H1 (cell line): ENCODE results near the gene CNN3. TPM values are rescaled to one million over a fixed set of nuclear protein-coding genes. Genes with fewer than 3 reads are reported as not detected.

ENCODE experiments used
- CTCF ChIA-PET: fragments of 300-600 bp; sonication (Branson Sonifier 250); formaldehyde crosslinking; loops from one replicate; lab custom pipeline; 2021; ENCODE audit not compliant: partially characterized antibody; lab: Charles Lee
- POLR2A ChIA-PET: fragments of 300-600 bp; sonication (Branson Sonifier 250); formaldehyde crosslinking; loops from one replicate; lab custom pipeline; 2021; ENCODE audit warnings: inconsistent platforms; ENCODE audit not compliant: partially characterized antibody; lab: Charles Lee
- DNase-seq, 2 experiments: peaks; one replicate each; pipeline versions ENCODE4 v3.0.0 to v3.0.0-alpha.2; 2010 to 2022; ENCODE audit warnings: low spot score in 2 of 2, low read depth in 1 of 2, mixed read lengths in 1 of 2
- FAIRE-seq: peaks from 2 replicates; lab custom pipeline; 2011; peaks lifted over from hg19 to GRCh38; lab: Jason Lieb, UNC
- H2AFZ ChIP-seq: 2 replicates; pipeline ENCODE4 v1.8.1; 2012; ENCODE audit warnings: low read length, inconsistent platforms
- H2AK5ac ChIP-seq: 2 replicates; pipeline ENCODE4 v1.6.1; 2013; ENCODE audit warnings: low read depth, low read length
- H2BK120ac ChIP-seq: replicated peaks from 2 replicates; pipeline ENCODE3; 2013; ENCODE audit warnings: low read depth, low read length, inconsistent platforms
- H2BK12ac ChIP-seq: 2 replicates; pipeline ENCODE4 v1.6.1; 2013; ENCODE audit warnings: low read depth, low read length
- H2BK15ac ChIP-seq: 2 replicates; pipeline ENCODE4 v1.6.1; 2013; ENCODE audit warnings: low read length
- H2BK20ac ChIP-seq: 2 replicates; pipeline ENCODE4 v1.6.1; 2013; ENCODE audit warnings: low read length
- H2BK5ac ChIP-seq: 2 replicates; pipeline ENCODE4 v1.6.1; 2013; ENCODE audit warnings: low read depth, low read length
- H3K14ac ChIP-seq: 2 replicates; pipeline ENCODE4 v1.6.1; 2013; ENCODE audit warnings: inconsistent platforms; ENCODE audit not compliant: insufficient read length
- H3K18ac ChIP-seq: 2 replicates; pipeline ENCODE4 v1.6.1; 2013; ENCODE audit warnings: low read length; ENCODE audit errors: extremely low read depth
- H3K23ac ChIP-seq: 2 replicates; pipeline ENCODE4 v1.6.1; 2013; ENCODE audit warnings: inconsistent platforms; ENCODE audit not compliant: insufficient read length
- H3K23me2 ChIP-seq: 2 replicates; pipeline ENCODE4 v1.6.1; 2013; ENCODE audit warnings: low read depth, low read length
- H3K27ac ChIP-seq: 2 replicates; pipeline ENCODE4 v1.6.1; 2011; ENCODE audit warnings: low read depth, low read length, inconsistent platforms
- H3K27me3 ChIP-seq, 4 experiments: replicated peaks in 1 of 4; 1 replicate in 1 of 4; 2 replicates in 3 of 4; pipeline versions ENCODE4 v1.6.1 to v1.8.1; 2011 to 2013; ENCODE audit warnings: low read length in 3 of 4, mild to moderate bottlenecking in 3 of 4, inconsistent platforms in 2 of 4, mixed read lengths in 2 of 4, moderate library complexity in 1 of 4; ENCODE audit not compliant: control insufficient read depth in 3 of 4, insufficient read depth in 3 of 4; ENCODE audit errors: extremely low read depth in 1 of 4
- H3K36me3 ChIP-seq, 4 experiments: 2 replicates each; pipeline versions ENCODE4 v1.6.1 to v1.8.1; 2011 to 2013; ENCODE audit warnings: mild to moderate bottlenecking in 4 of 4, low read length in 3 of 4, moderate library complexity in 2 of 4, control low read depth in 1 of 4, inconsistent platforms in 1 of 4; ENCODE audit not compliant: insufficient read depth in 4 of 4, control insufficient read depth in 2 of 4
- H3K4ac ChIP-seq: replicated peaks from 2 replicates; pipeline ENCODE3; 2013; ENCODE audit warnings: low read length, low read depth, mixed read lengths, inconsistent platforms; ENCODE audit not compliant: insufficient read length
- H3K4me1 ChIP-seq, 4 experiments: replicated peaks in 1 of 4; 1 replicate in 1 of 4; 2 replicates in 3 of 4; pipeline versions ENCODE4 v1.6.1 to v1.8.1; 2011 to 2013; ENCODE audit warnings: low read length in 3 of 4, inconsistent platforms in 2 of 4, mixed read lengths in 1 of 4; ENCODE audit not compliant: insufficient read depth in 4 of 4, control insufficient read depth in 3 of 4
- H3K4me2 ChIP-seq, 2 experiments: 2 replicates each; pipeline versions ENCODE4 v1.6.1 to v1.8.1; 2011 to 2013; ENCODE audit warnings: low read depth in 2 of 2, low read length in 2 of 2, control low read depth in 1 of 2, inconsistent platforms in 1 of 2, mild to moderate bottlenecking in 1 of 2; ENCODE audit not compliant: insufficient read depth in 1 of 2
- H3K4me3 ChIP-seq, 4 experiments: fragments of 200-600, 300-600 bp in 1 of 4; sonication (generic), shearing (Covaris generic), sonication (Bioruptor Twin) in 1 of 4; 2 replicates each; pipeline versions ENCODE4 v1.5.1 to v1.8.1; 2011 to 2016; ENCODE audit warnings: low read length in 4 of 4, low read depth in 3 of 4, control low read depth in 2 of 4, inconsistent platforms in 2 of 4, mild to moderate bottlenecking in 2 of 4, mixed read lengths in 1 of 4, moderate library complexity in 1 of 4; ENCODE audit not compliant: insufficient read depth in 2 of 4; ENCODE audit errors: extremely low read depth in 1 of 4
- H3K56ac ChIP-seq: replicated peaks from 2 replicates; pipeline ENCODE3; 2013; ENCODE audit warnings: low read depth, mild to moderate bottlenecking, mixed read lengths, low read length, inconsistent platforms; ENCODE audit not compliant: insufficient read length
- H3K79me1 ChIP-seq: 2 replicates; pipeline ENCODE4 v1.6.1; 2013; ENCODE audit warnings: low read depth, low read length, control low read depth
- H3K79me2 ChIP-seq, 2 experiments: 2 replicates each; pipeline versions ENCODE4 v1.6.1 to v1.8.1; 2012 to 2013; ENCODE audit warnings: low read length in 2 of 2, mild to moderate bottlenecking in 2 of 2, inconsistent platforms in 1 of 2; ENCODE audit not compliant: insufficient read depth in 2 of 2, control insufficient read depth in 1 of 2
- H3K9ac ChIP-seq, 4 experiments: replicated peaks in 1 of 4; 1 replicate in 1 of 4; 2 replicates in 3 of 4; pipeline versions ENCODE4 v1.6.1 to v1.8.1; 2011 to 2013; ENCODE audit warnings: low read depth in 3 of 4, low read length in 3 of 4, control low read depth in 2 of 4, mild to moderate bottlenecking in 2 of 4, moderate library complexity in 2 of 4, inconsistent platforms in 1 of 4; ENCODE audit errors: extremely low read depth in 1 of 4
- H3K9me3 ChIP-seq, 2 experiments: 2 replicates each; pipeline versions ENCODE4 v1.6.1 to v1.8.1; 2012 to 2013; ENCODE audit warnings: mild to moderate bottlenecking in 2 of 2, moderate library complexity in 2 of 2, control low read depth in 1 of 2, inconsistent platforms in 1 of 2, low read depth in 1 of 2, low read length in 1 of 2, mixed read lengths in 1 of 2; ENCODE audit not compliant: insufficient read depth in 2 of 2
- H4K20me1 ChIP-seq, 2 experiments: replicated peaks in 1 of 2; 2 replicates each; pipeline versions ENCODE3 to v1.8.1; 2011 to 2013; ENCODE audit warnings: inconsistent platforms in 2 of 2, low read length in 2 of 2, mild to moderate bottlenecking in 1 of 2; ENCODE audit not compliant: insufficient read depth in 2 of 2, control insufficient read depth in 1 of 2
- H4K5ac ChIP-seq: 2 replicates; pipeline ENCODE4 v1.6.1; 2013; ENCODE audit warnings: low read length, low read depth, mixed read lengths, inconsistent platforms; ENCODE audit not compliant: insufficient read length
- H4K8ac ChIP-seq: 2 replicates; pipeline ENCODE4 v1.8.0; 2013; ENCODE audit warnings: mild to moderate bottlenecking, moderate library complexity, low read length, inconsistent platforms; ENCODE audit not compliant: insufficient read depth; ENCODE audit errors: extremely low read depth
- H4K91ac ChIP-seq: replicated peaks from 2 replicates; pipeline ENCODE3; 2013; ENCODE audit warnings: low read length, mixed read lengths, inconsistent platforms; ENCODE audit not compliant: insufficient read length
- EGR1 ChIP-seq: IDR thresholded peaks from 2 replicates; pipeline ENCODE4 v1.6.1; 2011; ENCODE audit warnings: low read depth, low read length, borderline replicate concordance
- SP1 ChIP-seq: IDR thresholded peaks from 2 replicates; pipeline ENCODE4 v1.6.1; 2011; ENCODE audit warnings: low read depth, low read length
- SP4 ChIP-seq: IDR thresholded peaks from 2 replicates; pipeline ENCODE4 v1.6.1; 2012; ENCODE audit warnings: low read length, inconsistent platforms
- WGBS, 2 experiments: shearing (Covaris generic) in 1 of 2; methylation state at CpG; one replicate each; pipeline versions ENCODE4 v1.1.6 to v1.1.7; 2013 to 2015; ENCODE audit warnings: low lambda C conversion rate in 2 of 2, mixed read lengths in 2 of 2, inconsistent platforms in 1 of 2, low coverage in 1 of 2, missing lambda C conversion rate in 1 of 2; ENCODE audit not compliant: insufficient replicate concordance in 2 of 2, insufficient coverage in 1 of 2, insufficient read length in 1 of 2; ENCODE audit errors: extremely low coverage in 1 of 2, missing lambda C conversion rate in 1 of 2; 5-methylcytosine and 5-hydroxymethylcytosine counted together
- polyA plus RNA-seq, 7 experiments: library from polyadenylated mRNA; depleted of rRNA in 3 of 7; stranded (reverse) in 5 of 7; unstranded in 2 of 7; fragments of >200 nt in 5 of 7; fragments of 200-250 nt in 2 of 7; gene quantifications; 1 replicate in 5 of 7; 2 replicates in 1 of 7; 4 replicates in 1 of 7; pipeline versions ENCODE4 v1.2.1 to v1.2.3, GENCODE V29; 2011 to 2013; ENCODE audit warnings: missing spikeins in 2 of 7, mixed read lengths in 2 of 7
- total RNA-seq: library from RNA; stranded (reverse); fragmentation: NEBNext Ultra II Directional; extraction: Animal tissue kit (Norgen Biotek cat#: 25700); gene quantifications from 2 replicates; pipeline ENCODE4 v1.2.1, GENCODE V29; 2021

Gene CNN3
- total and polyA plus RNA-seq, 2 of the 8 experiments (the other 6 are each of a cell fraction or from before 2014, with no cell fraction given), result 134 to 266 TPM

- no peak for FAIRE-seq
Observed at GRCh38 chr1:94878329-94878728, 48.6 kb downstream of the CNN3 start.

More at GRCh38 chr1:94878329-94878728, 48.6 kb downstream of the CNN3 start:
- Histone ChIP-seq H2BK20ac (no peak overlapping the region), H4K91ac (no peak overlapping the region), H3K4me1 (peaks cover 0 to 2% (median 0%) of the 10 kb centered on the region in 4 experiments; a peak in 2 of 7 replicates), H3K9me3 (no peaks in the 10 kb centered on the region; a peak in 1 of 4 replicates), H3K4me3 (no peak overlapping the region), H3K9ac (no peak overlapping the region), H4K8ac (no peak overlapping the region), H3K14ac (no peak overlapping the region), H3K23me2 (no peaks in the 10 kb centered on the region), H2AK5ac (no peak overlapping the region), H2BK12ac (no peak overlapping the region), H2BK5ac (no peak overlapping the region), H4K5ac (no peak overlapping the region), H3K23ac (no peak overlapping the region), H3K4me2 (no peak overlapping the region), H3K36me3 (no peaks in the 10 kb centered on the region; a peak in 1 of 8 replicates), H3K4ac (no peak overlapping the region), H2AFZ (no peak overlapping the region), H2BK120ac (no peak overlapping the region), H3K56ac (no peak overlapping the region), H3K18ac (no peak overlapping the region), H4K20me1 (no peaks in the 10 kb centered on the region), H2BK15ac (no peak overlapping the region), H3K79me1 (no peaks in the 10 kb centered on the region), H3K27ac (no peak overlapping the region), H3K79me2 (no peaks in the 10 kb centered on the region), H3K27me3 (peaks cover 0 to 1% (median 0%) of the 10 kb centered on the region in 4 experiments; a peak in 1 of 7 replicates)
- WGBS, 2 experiments, result 96% methylated on average over 5 of the region's 5 CpGs; no CpG with 5 or more reads in 1 of the 2 experiments
- TF ChIP-seq SP4 (no peak), SP1 (no peak), EGR1 (no peak)
- no peak for DNase-seq
- CTCF ChIA-PET, result interaction anchor here (0.7 to 0.9 kb wide), 3 partner anchors 9 to 35 kb away, joined by 3 to 5 read pairs (median 4); no protein-coding TSS in a partner anchor
- POLR2A ChIA-PET, result no interaction called here
